ENCODE data around the gene FFAR2.
"Not testable (repeated sequence)": the region's sequence is repeated elsewhere in the genome, so short reads cannot be mapped to it uniquely, and the experiment has no call there.

FFAR2 gene

DNA sequence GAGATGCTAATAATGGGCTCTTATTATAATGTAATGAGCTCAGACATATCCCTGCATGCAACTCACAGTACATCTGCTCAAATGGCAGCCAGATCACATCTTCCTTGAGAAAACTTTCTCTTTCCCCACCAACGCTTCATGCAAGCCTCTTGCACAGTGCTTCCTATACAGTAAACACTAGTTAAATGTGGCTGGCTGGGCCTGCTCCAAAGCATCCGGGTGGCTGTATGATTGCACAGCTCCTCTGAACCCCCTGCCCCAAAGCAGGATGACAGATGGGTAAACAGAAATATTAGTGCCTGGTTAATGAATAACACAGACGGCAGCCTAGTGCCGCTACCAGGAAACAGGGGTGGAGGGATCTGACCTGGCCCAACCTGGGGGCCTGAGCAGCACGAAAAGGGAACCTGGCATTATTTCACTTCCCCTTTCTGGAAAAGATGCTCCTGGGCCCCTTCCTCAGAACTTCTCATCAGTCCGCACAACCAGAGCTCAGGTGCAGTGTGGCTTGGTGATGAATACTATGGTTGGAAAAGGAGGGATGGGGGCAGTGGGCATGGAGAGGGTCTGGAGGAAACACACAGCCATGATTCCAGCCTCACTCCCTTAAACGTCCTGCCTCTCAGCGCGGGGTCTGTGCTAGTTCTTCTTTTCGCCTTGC lies 10.8 kb downstream of the FFAR2 start:
- no peaks in the 10 kb centered on the region for H3K36me3 ChIP-seq (ENCODE audit: low read depth)
- no peak overlapping the region for H3K4me3 ChIP-seq (ENCODE audit: severe bottlenecking)
- no peaks in the 10 kb centered on the region for H3K27me3 ChIP-seq (ENCODE audit: insufficient read depth, poor library complexity, severe bottlenecking)
- H3K27ac ChIP-seq (ENCODE audit: poor library complexity, severe bottlenecking) = no peak overlapping the region
- no peaks in the 10 kb centered on the region for H3K4me1 ChIP-seq (ENCODE audit: insufficient read depth, poor library complexity, severe bottlenecking)
- H3K9me3 ChIP-seq (ENCODE audit: severe bottlenecking) = no peaks in the 10 kb centered on the region
- ATAC-seq (ENCODE audit: low read depth) = no peak
- TF ChIP-seq, protein P1, sequence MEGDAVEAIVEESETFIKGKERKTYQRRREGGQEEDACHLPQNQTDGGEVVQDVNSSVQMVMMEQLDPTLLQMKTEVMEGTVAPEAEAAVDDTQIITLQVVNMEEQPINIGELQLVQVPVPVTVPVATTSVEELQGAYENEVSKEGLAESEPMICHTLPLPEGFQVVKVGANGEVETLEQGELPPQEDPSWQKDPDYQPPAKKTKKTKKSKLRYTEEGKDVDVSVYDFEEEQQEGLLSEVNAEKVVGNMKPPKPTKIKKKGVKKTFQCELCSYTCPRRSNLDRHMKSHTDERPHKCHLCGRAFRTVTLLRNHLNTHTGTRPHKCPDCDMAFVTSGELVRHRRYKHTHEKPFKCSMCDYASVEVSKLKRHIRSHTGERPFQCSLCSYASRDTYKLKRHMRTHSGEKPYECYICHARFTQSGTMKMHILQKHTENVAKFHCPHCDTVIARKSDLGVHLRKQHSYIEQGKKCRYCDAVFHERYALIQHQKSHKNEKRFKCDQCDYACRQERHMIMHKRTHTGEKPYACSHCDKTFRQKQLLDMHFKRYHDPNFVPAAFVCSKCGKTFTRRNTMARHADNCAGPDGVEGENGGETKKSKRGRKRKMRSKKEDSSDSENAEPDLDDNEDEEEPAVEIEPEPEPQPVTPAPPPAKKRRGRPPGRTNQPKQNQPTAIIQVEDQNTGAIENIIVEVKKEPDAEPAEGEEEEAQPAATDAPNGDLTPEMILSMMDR (IDR thresholded peaks at IDR 0.05; ENCODE audit: poor library complexity, severe bottlenecking) = no peak
- no peak for DNase-seq (ENCODE audit: low spot score)

DNA sequence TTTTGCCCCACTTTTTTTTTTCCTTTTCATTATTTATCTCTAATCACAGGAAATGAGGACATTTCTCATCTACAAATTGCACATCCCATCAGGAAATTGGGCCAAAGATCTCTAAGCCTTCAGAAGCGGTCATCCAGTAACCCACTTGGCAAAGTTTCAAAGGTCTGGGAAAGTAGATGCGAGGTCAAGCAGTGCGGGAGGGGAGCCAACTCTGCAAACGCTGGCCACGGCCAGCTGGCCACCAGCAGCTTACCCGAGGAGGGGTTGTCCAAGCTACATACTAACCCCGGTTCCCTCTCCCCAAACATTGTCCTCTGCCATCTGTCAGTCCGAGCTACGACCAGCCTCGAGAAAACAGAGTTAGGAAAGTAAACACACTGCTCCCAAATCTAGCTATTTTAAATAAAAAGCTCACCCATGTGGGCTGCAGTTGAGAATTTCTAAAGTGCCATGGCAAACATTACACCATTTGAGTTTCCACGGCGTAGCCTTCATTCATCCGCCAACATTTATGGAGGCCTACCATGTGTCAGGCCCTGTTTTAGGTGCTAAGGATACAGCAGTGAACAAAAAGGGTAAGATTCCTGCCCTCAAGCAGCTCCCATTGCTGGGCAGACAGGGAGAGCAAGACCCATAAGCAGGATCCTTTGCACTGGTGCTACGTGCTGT lies 11.5 kb downstream of the FFAR2 start:
- no peak overlapping the region for H3K27ac ChIP-seq (ENCODE audit: poor library complexity, severe bottlenecking)
- TF ChIP-seq, protein P1 (IDR thresholded peaks at IDR 0.05; ENCODE audit: poor library complexity, severe bottlenecking) = no peak
- DNase-seq (ENCODE audit: low spot score) = no peak
- no peak overlapping the region for H3K4me3 ChIP-seq (ENCODE audit: severe bottlenecking)
- no peak for ATAC-seq (ENCODE audit: low read depth)
- no peaks in the 10 kb centered on the region for H3K4me1 ChIP-seq (ENCODE audit: insufficient read depth, poor library complexity, severe bottlenecking)
- H3K36me3 ChIP-seq (ENCODE audit: low read depth) = no peaks in the 10 kb centered on the region
- no peaks in the 10 kb centered on the region for H3K27me3 ChIP-seq (ENCODE audit: insufficient read depth, poor library complexity, severe bottlenecking)
- no peaks in the 10 kb centered on the region for H3K9me3 ChIP-seq (ENCODE audit: severe bottlenecking)

DNA sequence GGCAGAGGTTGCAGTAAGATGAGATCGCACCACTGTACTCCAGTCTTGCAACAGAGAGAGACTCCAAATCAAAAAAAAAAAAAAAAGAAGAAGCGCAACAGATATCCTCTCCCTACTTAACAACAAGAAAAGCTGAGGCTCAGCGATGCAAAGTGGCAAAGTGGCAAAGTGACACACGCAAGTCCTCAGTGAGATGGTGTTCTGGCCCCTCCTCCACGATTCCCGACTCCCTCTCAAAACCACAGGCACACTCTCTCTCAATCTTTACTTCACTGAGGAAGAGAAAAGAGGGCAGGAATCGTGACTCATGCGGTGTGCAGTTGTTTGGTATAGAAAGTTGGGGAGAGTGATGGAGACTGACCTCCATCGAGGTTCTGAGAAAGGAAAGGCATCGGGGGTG lies 12.6 kb downstream of the FFAR2 start:
- TF ChIP-seq, protein P1 (IDR thresholded peaks at IDR 0.05; ENCODE audit: poor library complexity, severe bottlenecking) = no peak
- ATAC-seq (ENCODE audit: low read depth) = no peak
- H3K27me3 ChIP-seq (ENCODE audit: insufficient read depth, poor library complexity, severe bottlenecking) = no peaks in the 10 kb centered on the region

DNA sequence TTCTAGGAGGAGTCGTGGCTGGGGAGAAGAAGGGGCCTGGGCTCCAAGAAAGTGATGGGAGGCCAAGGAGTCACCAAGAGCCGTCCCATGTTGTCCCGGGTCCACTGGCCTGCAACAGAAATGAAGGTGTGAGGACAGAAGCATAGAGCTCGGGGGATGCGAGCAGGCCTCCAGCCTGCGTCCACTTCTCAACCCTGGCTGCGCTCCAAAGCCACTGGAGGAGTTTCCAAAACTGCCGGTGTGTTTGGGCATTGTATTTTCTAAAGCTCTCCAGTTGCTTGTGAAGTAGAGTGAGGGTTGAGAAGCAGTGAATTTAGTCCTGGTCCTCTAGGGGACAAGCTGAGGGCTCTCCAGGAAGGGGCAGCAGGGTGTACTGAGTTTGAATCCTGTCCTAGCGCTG lies 13.0 kb downstream of the FFAR2 start:
- DNase-seq (ENCODE audit: low spot score) = no peak
- TF ChIP-seq, protein P1 (IDR thresholded peaks at IDR 0.05; ENCODE audit: poor library complexity, severe bottlenecking) = no peak
- Histone ChIP-seq H3K27me3 (ENCODE audit: insufficient read depth, poor library complexity, severe bottlenecking) (no peaks in the 10 kb centered on the region), H3K36me3 (ENCODE audit: low read depth) (no peaks in the 10 kb centered on the region), H3K4me1 (ENCODE audit: insufficient read depth, poor library complexity, severe bottlenecking) (no peaks in the 10 kb centered on the region), H3K27ac (ENCODE audit: poor library complexity, severe bottlenecking) (no peak overlapping the region), H3K4me3 (ENCODE audit: severe bottlenecking) (no peak overlapping the region), H3K9me3 (ENCODE audit: severe bottlenecking) (no peaks in the 10 kb centered on the region)
- ATAC-seq (ENCODE audit: low read depth) = no peak

More for the DNA sequence above, 12.6 kb downstream of the FFAR2 start:
- H3K27ac ChIP-seq (ENCODE audit: poor library complexity, severe bottlenecking) = no peak overlapping the region
- no peaks in the 10 kb centered on the region for H3K9me3 ChIP-seq (ENCODE audit: severe bottlenecking)
- no peak for DNase-seq (ENCODE audit: low spot score)
- no peaks in the 10 kb centered on the region for H3K36me3 ChIP-seq (ENCODE audit: low read depth)
- H3K4me1 ChIP-seq (ENCODE audit: insufficient read depth, poor library complexity, severe bottlenecking) = no peaks in the 10 kb centered on the region
- no peak overlapping the region for H3K4me3 ChIP-seq (ENCODE audit: severe bottlenecking)

DNA sequence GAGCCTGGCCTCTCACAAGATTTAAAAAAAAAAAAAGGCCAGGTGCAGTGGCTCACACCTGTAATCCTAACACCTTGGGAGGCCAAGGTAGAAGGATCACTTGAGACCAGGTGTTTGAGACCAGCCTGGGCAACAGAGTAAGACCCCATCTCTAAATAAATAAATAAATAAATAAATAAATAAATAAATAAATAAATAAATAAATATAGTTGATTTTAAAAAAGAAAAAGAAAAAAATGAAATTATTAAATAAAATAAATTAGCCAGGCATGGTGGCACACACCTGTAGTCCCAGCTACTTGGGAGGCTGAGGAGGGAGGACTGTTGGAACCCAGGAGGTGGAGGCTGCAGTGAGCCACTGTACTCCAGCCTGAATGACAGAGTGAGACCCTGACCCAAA lies 13.7 kb downstream of the FFAR2 start:
- DNase-seq (ENCODE audit: low spot score); H3K4me1 ChIP-seq (ENCODE audit: insufficient read depth, poor library complexity, severe bottlenecking); H3K4me3 ChIP-seq (ENCODE audit: severe bottlenecking): not testable (repeated sequence)

More for the DNA sequence above, 13.7 kb downstream of the FFAR2 start:
- not testable (repeated sequence) for H3K9me3 ChIP-seq (ENCODE audit: severe bottlenecking); H3K36me3 ChIP-seq (ENCODE audit: low read depth); ATAC-seq (ENCODE audit: low read depth); H3K27me3 ChIP-seq (ENCODE audit: insufficient read depth, poor library complexity, severe bottlenecking); H3K27ac ChIP-seq (ENCODE audit: poor library complexity, severe bottlenecking)
